HCT116 (cell line): ENCODE results near the gene PEX12. TPM values are rescaled to one million over a fixed set of nuclear protein-coding genes. Genes with fewer than 3 reads are reported as not detected.

ENCODE experiments used
- ATAC-seq: fragments of 200-7000 bp; cut with Tn5 transposase; 2 replicates; pipeline ENCODE4 v1.9.1; 2020; ENCODE audit warnings: mild to moderate bottlenecking, moderate library complexity
- BruUV-seq: library from RNA; stranded (reverse); fragments of 400-500 nt; replicated peaks from 2 replicates; lab custom pipeline; 2021; lab: Mats Ljungman, UMichigan
- CTCF ChIA-PET: fragments of 300-600 bp; sonication (Branson Sonifier 250); formaldehyde crosslinking; loops from one replicate; lab custom pipeline; 2021; ENCODE audit warnings: antibody characterized with exemption; lab: Charles Lee
- POLR2A ChIA-PET: fragments of 300-600, 350-600 bp; sonication (Branson Sonifier 250); formaldehyde crosslinking; loops from one replicate; lab custom pipeline; 2021; ENCODE audit warnings: antibody characterized with exemption; lab: Charles Lee
- RAD21 ChIA-PET, 2 experiments: fragments of 300-600 bp; sonication (Branson Sonifier 250); formaldehyde crosslinking; loops; one replicate each; lab custom pipeline; 2023; ENCODE audit warnings: low total read pairs in 2 of 2; ENCODE audit not compliant: uncharacterized antibody in 2 of 2, unreplicated experiment in 2 of 2, low non-redundant PET in 1 of 2; lab: Charles Lee
- DNase-seq: peaks from one replicate; pipeline ENCODE4 v3.0.0-alpha.2; 2010; ENCODE audit warnings: low read depth, low spot score
- H2AFZ ChIP-seq: fragments of 200-600 bp; shearing (Covaris generic), sonication (generic); 2 replicates; pipeline ENCODE4 v1.6.1; 2017; ENCODE audit warnings: low read depth, mixed run types, mixed read lengths, antibody characterized with exemption, low read length; ENCODE audit not compliant: poor library complexity, severe bottlenecking
- H3K27ac ChIP-seq: 2 replicates; pipeline ENCODE4 v1.5.1; 2012; ENCODE audit warnings: low read depth, low read length
- H3K27me3 ChIP-seq: fragments of 200-600 bp; sonication (generic); 2 replicates; pipeline ENCODE4 v1.6.1; 2016; ENCODE audit warnings: mixed run types, low read length, mixed read lengths; ENCODE audit not compliant: insufficient read depth
- H3K36me3 ChIP-seq, 2 experiments: fragments of 200-500 bp in 1 of 2; fragments of 200-600 bp in 1 of 2; sonication (Bioruptor generic) in 1 of 2; sonication (generic) in 1 of 2; 2 replicates each; pipeline versions ENCODE4 v1.5.1 to v1.6.1; 2014 to 2016; ENCODE audit warnings: low read length in 2 of 2, inconsistent platforms in 1 of 2, mixed read lengths in 1 of 2, mixed run types in 1 of 2; ENCODE audit not compliant: insufficient read depth in 2 of 2, control insufficient read depth in 1 of 2
- H3K4me1 ChIP-seq, 2 experiments: fragments of 200-600 bp in 1 of 2; sonication (generic) in 1 of 2; 2 replicates each; pipeline versions ENCODE4 v1.5.1 to v1.6.1; 2012 to 2017; ENCODE audit warnings: low read length in 2 of 2, inconsistent platforms in 1 of 2, mild to moderate bottlenecking in 1 of 2, mixed read lengths in 1 of 2, mixed run types in 1 of 2, moderate library complexity in 1 of 2; ENCODE audit not compliant: insufficient read depth in 2 of 2, control insufficient read depth in 1 of 2
- H3K4me2 ChIP-seq: fragments of 200-600 bp; sonication (generic); 2 replicates; pipeline ENCODE4 v1.6.1; 2017; ENCODE audit warnings: mixed run types, low read length, mixed read lengths
- H3K4me3 ChIP-seq, 2 experiments: fragments of 200-600 bp in 1 of 2; sonication (generic) in 1 of 2; replicated peaks in 1 of 2; 2 replicates each; pipeline ENCODE4 v1.5.1; 2011 to 2016; ENCODE audit warnings: low read length in 2 of 2, control low read depth in 1 of 2, low read depth in 1 of 2, mild to moderate bottlenecking in 1 of 2, mixed read lengths in 1 of 2, mixed run types in 1 of 2
- H3K79me2 ChIP-seq: fragments of 200-600 bp; sonication (generic); 2 replicates; pipeline ENCODE4 v1.6.1; 2017; ENCODE audit warnings: mild to moderate bottlenecking, mixed run types, low read length, moderate library complexity, mixed read lengths; ENCODE audit not compliant: insufficient read depth
- H3K9ac ChIP-seq: fragments of 200-600 bp; sonication (generic); 2 replicates; pipeline ENCODE4 v1.6.1; 2016; ENCODE audit warnings: low read length, mixed read lengths
- H3K9me2 ChIP-seq: fragments of 200-600 bp; sonication (generic), shearing (Covaris generic); 2 replicates; pipeline ENCODE4 v1.6.1; 2017; ENCODE audit warnings: mixed run types, mild to moderate bottlenecking, moderate library complexity; ENCODE audit not compliant: insufficient read depth
- H3K9me3 ChIP-seq, 2 experiments: fragments of 200-500 bp in 1 of 2; fragments of 200-600 bp in 1 of 2; sonication (Bioruptor generic) in 1 of 2; sonication (generic) in 1 of 2; 2 replicates each; pipeline ENCODE4 v1.6.1; 2014 to 2017; ENCODE audit warnings: low read length in 2 of 2, mixed read lengths in 2 of 2, inconsistent platforms in 1 of 2, low read depth in 1 of 2, mild to moderate bottlenecking in 1 of 2, mixed run types in 1 of 2, moderate library complexity in 1 of 2; ENCODE audit not compliant: control insufficient read depth in 1 of 2, insufficient read depth in 1 of 2
- H4K20me1 ChIP-seq: fragments of 200-600 bp; sonication (generic), shearing (Covaris generic); 2 replicates; pipeline ENCODE4 v1.6.1; 2017; ENCODE audit warnings: mixed run types, mild to moderate bottlenecking, moderate library complexity; ENCODE audit not compliant: insufficient read depth
- CBX3 ChIP-seq: IDR thresholded peaks from 2 replicates; pipeline ENCODE4 v1.6.1; 2012; ENCODE audit warnings: low read depth
- CTCF ChIP-seq, 3 experiments: fragments of 200-600 bp in 1 of 3; sonication (generic) in 1 of 3; IDR thresholded peaks in 2 of 3; conservative IDR thresholded peaks in 1 of 3; 2 replicates each; pipeline ENCODE4 v1.5.1; 2012 to 2017; ENCODE audit warnings: low read depth in 2 of 3, low read length in 2 of 3, antibody characterized with exemption in 1 of 3, borderline replicate concordance in 1 of 3, control low read depth in 1 of 3, mild to moderate bottlenecking in 1 of 3, mixed read lengths in 1 of 3, mixed run types in 1 of 3, moderate library complexity in 1 of 3; ENCODE audit not compliant: insufficient read depth in 1 of 3
- EZH2 ChIP-seq: fragments of 200-600 bp; sonication (generic); IDR thresholded peaks from 2 replicates; pipeline ENCODE4 v1.6.1; 2017; ENCODE audit warnings: antibody characterized with exemption, mixed run types
- FOSL1 ChIP-seq: IDR thresholded peaks from 2 replicates; pipeline ENCODE4 v1.6.1; 2012; ENCODE audit warnings: low read depth
- POLR2A ChIP-seq: IDR thresholded peaks from 2 replicates; pipeline ENCODE4 v1.7.0; 2011; ENCODE audit warnings: borderline replicate concordance; ENCODE audit not compliant: insufficient read depth, insufficient read length; ENCODE audit errors: extremely low read depth
- REST ChIP-seq: IDR thresholded peaks from 2 replicates; pipeline ENCODE4 v1.6.1; 2012; ENCODE audit warnings: low read depth
- SP1 ChIP-seq: IDR thresholded peaks from 2 replicates; pipeline ENCODE4 v1.6.1; 2012; ENCODE audit warnings: low read depth
- SRF ChIP-seq: IDR thresholded peaks from 2 replicates; pipeline ENCODE4 v1.6.1; 2012; ENCODE audit warnings: low read depth
- TCF7L2 ChIP-seq: IDR thresholded peaks from 2 replicates; pipeline ENCODE4 v1.7.0; 2011; ENCODE audit warnings: borderline replicate concordance, inconsistent platforms; ENCODE audit not compliant: insufficient read depth, insufficient read length; ENCODE audit errors: extremely low read depth
- YY1 ChIP-seq: IDR thresholded peaks from 2 replicates; pipeline ENCODE4 v1.6.1; 2011; ENCODE audit warnings: low read length, low read depth, moderate library complexity, mild to moderate bottlenecking; ENCODE audit not compliant: insufficient replicate concordance; ENCODE audit errors: extremely low read depth
- ZBTB33 ChIP-seq: IDR thresholded peaks from 2 replicates; pipeline ENCODE4 v1.6.1; 2011; ENCODE audit warnings: mild to moderate bottlenecking, low read length, moderate library complexity; ENCODE audit not compliant: insufficient replicate concordance; ENCODE audit errors: extremely low read depth
- ZFX ChIP-seq: fragments of 450-650 bp; IDR thresholded peaks from 2 replicates; pipeline ENCODE4 v1.6.1; 2017
- ZNF274 ChIP-seq: fragments of 200-500 bp; sonication (Bioruptor generic); IDR thresholded peaks from 2 replicates; pipeline ENCODE4 v1.6.1; 2014; ENCODE audit warnings: mild to moderate bottlenecking, low read depth, low read length, inconsistent platforms
- intact Hi-C: fragments of 100-400 bp; cut with micrococcal nuclease; formaldehyde crosslinking; loops from 2 replicates; pipeline ENCODE4 v1.10.0; 2022
- total RNA-seq: library from RNA; stranded (reverse); gene quantifications from one replicate; pipeline ENCODE4 v1.2.1, GENCODE V29; 2021; ENCODE audit not compliant: unreplicated experiment

Gene PEX12
- total RNA-seq, 1 experiment from 2014 or later: 5.0 TPM

- no peak for TF ChIP-seq CTCF (IDR thresholded peaks at IDR 0.05 in 2 of 3, conservative IDR thresholded peaks at IDR 0.05 in 1 of 3; ENCODE audit: borderline replicate concordance in 1 of 3, insufficient read depth in 1 of 3, low read depth in 2 of 3, low read length in 2 of 3)
Observed at GRCh38 chr17:35537601-35538141, 40.7 kb downstream of the PEX12 start, which contains the start of gene SLFN12L (continued).

GRCh38 chr17:35536664-35537171 is 41.7 kb downstream of the PEX12 start:
- no peaks in the 10 kb centered on the region; the same call in 1 of the 2 replicates for H3K27me3 ChIP-seq
- no peak overlapping the region for H3K4me2 ChIP-seq
- H2AFZ ChIP-seq: no peak overlapping the region
- H4K20me1 ChIP-seq: no peaks in the 10 kb centered on the region
- intact Hi-C loops: loop anchor here (5.0 kb wide), 2 partner anchors 279 to 539 kb away; no protein-coding TSS in a partner anchor
- H3K27ac ChIP-seq: no peak overlapping the region
- ATAC-seq: no peak
- H3K9me2 ChIP-seq: no peaks in the 10 kb centered on the region
- no peaks in the 10 kb centered on the region for H3K36me3 ChIP-seq
- DNase-seq: no peak
- no TSS peak for BruUV-seq
- no peak overlapping the region for H3K4me3 ChIP-seq
- no peak overlapping the region for H3K9ac ChIP-seq
- CTCF ChIA-PET: interaction anchor here (1.2 to 1.4 kb wide), 2 partner anchors 9 to 412 kb away, joined by 3 read pairs; no protein-coding TSS in a partner anchor
- no peaks in the 10 kb centered on the region for H3K9me3 ChIP-seq
- H3K4me1 ChIP-seq: peaks cover 0 to 5% of the 10 kb centered on the region in 2 experiments; a peak in 1 of 4 replicates
- H3K79me2 ChIP-seq: no peaks in the 10 kb centered on the region
- RAD21 ChIA-PET: no interaction called here
- POLR2A ChIA-PET: no interaction called here
- TF ChIP-seq POLR2A (no peak), ZFX (no peak), SP1 (no peak), CTCF (IDR thresholded peaks at IDR 0.05 in 2 of 3, conservative IDR thresholded peaks at IDR 0.05 in 1 of 3; ENCODE audit: borderline replicate concordance in 1 of 3, insufficient read depth in 1 of 3, low read depth in 2 of 3, low read length in 2 of 3) (no peak), TCF7L2 (no peak), FOSL1 (no peak), EZH2 (no peak), ZBTB33 (no peak), REST (no peak), CBX3 (no peak), YY1 (no peak), SRF (no peak), ZNF274 (no peak)
